8988T (cell line): ENCODE measurements around the gene OLFM1.
A peak's percentile ranks its signal among the peaks of the same experiment; 100 is the strongest.
"Not testable (repeated sequence)": the region's sequence is repeated elsewhere in the genome, so short reads cannot be mapped to it uniquely, and the experiment has no call there.

Source experiments
- DNase-seq: peaks from one replicate; pipeline ENCODE4 v3.0.0; 2011

Gene OLFM1

DNA sequence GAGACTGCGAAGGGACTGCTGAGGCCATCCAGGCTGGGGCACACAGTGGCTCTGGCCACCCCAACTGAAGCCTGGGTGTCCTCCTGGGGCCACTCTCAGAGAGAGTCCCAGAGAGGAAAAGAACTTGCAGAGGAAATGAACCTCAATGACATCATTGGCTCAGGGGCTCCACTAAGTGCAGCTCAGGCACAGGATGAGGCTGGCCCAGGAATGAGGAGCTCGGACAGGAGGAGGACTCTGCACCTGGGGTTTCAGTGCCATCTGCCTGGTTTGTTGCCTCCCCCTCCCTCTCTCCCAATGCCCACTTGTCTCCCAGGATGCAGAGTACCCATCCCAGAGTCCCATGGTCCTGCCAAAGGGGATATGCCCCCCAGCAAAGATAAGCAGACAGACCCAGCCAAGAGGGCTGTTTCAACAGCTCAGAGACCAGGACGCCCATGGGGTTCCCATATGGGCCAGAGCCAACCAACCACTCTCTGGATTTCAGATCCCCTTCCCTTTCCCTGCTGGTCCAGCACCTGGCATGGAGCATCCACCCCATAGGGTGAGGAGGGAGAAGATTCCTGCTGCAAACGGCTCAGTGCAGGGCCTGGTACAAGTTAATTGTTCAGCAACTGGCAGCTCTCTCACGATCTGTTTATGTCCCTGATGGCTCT, 26.9 kb upstream of the OLFM1 start:
- DNase-seq: no peak

- no peak for DNase-seq
Observed at GRCh38 chr9:135061441-135061840, 26.0 kb upstream of the OLFM1 start.

DNA sequence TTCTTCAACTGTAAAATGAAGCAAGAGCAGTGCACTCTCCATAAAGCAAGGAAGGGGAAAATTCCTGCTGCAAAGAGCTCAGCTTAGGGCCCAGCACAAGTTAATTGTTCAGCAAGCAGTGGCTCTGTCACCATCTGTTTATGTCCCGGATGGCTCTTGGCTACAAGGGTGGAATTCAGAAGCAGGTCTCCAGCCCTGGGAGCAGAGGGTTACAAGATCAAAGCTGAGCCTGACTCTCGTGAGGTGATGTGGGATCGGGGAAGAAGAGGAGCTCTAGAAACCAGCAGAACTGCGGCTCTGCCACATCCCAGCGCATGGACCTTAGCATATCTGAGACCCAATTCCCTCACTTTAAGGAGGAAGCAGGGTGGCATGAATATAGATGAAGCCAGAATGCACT, 25.2 kb upstream of the OLFM1 start:
- DNase-seq: no peak

DNA sequence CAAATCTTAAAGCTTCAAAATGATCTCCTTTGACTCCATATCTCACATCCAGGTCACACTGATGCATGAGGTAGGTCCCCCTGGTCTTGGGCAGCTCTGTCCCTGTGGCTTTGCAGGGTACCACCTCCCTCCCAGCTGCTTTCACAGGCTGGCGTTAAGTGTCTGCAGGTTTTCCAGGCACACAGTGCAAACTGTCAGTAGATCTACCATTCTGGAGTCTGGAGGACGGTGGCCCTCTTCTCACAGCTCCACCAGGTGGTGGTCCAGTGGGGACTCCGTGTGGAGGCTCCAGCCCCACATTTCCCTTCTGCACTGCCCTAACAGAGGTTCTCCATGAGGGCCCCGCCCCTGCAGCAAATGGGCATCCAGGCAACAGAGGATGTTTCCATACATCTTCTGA, 24.0 kb upstream of the OLFM1 start:
- not testable (repeated sequence) for DNase-seq

DNA sequence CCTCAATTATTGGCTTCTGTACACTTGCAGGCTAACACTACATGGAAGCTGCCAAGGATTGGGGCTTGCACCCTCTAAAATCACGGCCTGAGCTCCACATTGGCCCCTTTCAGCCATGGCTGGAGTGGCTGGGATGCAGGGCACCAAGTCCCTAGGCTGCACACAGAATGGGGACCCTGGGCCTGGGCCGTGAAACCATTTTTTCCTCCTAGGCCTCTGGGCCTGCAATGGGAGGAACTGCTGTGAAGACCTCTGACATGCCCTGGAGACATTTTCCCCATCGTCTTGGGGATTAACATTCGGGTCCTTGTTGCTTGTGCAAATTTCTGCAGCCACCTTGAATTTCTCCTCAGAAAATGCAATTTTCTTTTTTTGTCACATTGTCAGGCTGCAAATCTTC, 23.6 kb upstream of the OLFM1 start:
- DNase-seq: not testable (repeated sequence)

- no peak for DNase-seq
Observed at GRCh38 chr9:135065151-135065550, 22.3 kb upstream of the OLFM1 start.

- no peak for DNase-seq
Observed at GRCh38 chr9:135065804-135066203, 21.7 kb upstream of the OLFM1 start.

GRCh38 chr9:135066291-135066690, 21.2 kb upstream of the OLFM1 start:
- DNase-seq: no peak

DNA sequence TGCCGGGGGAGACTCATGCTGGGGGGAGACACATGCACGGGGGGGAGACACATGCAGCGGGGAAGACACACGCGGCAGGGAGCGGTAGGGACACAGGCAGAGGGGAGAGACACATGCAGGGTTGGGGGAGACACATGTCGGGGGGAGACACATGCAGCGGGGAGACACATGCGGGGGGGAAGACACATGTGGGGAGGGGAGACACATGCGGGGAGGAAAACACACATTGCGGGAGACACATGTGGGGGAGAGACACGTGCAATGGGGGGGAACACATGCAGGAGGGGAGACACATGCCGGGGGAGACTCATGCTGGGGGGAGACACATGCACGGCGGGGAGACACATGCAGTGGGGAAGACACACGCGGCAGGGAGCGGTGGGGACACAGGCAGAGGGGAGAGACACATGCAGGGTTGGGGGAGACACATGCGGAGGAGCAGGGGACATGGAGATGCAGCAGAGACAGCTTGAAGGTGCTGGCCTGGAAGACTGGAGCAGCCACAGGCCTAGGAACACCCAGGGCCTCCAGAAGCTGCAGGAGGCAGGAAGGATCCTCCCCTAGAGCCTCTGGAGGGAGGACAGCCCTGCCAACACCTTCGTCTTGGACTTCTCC, 20.3 kb upstream of the OLFM1 start:
- DNase-seq: no peak

GRCh38 chr9:135068776-135069415, 18.6 kb upstream of the OLFM1 start:
- DNase-seq: no peak

DNA sequence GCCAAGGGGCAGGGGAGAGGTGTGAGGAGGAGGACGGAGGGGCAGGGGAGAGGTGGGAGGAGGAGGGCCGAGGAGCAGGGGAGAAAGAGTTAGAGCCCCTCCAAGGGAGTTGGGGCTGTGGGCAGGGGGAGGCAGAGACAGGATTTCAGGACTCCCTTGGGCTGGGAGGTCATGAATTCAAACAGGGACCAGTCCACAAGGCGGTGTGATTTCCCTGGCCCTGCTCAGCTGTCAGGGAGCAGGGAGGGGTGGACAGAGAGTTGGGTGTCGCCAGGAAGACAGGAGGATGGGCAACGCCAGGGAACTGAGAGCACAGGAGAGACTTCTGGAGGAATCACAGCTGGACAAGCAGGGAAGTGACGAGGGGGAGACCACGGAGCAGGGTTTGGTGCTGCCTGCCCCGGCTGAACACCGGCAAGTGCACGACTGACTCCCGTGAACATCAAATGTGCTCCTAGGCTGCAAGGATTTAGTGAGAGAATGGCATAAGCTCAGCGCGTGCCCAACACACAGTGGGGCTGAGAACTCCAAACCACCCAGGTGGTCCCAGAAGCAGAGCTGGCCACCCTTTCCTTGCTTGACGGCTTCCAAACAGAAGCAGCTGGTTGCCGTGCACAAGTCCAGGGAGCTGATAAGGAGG, 17.8 kb upstream of the OLFM1 start:
- DNase-seq: no peak

DNA sequence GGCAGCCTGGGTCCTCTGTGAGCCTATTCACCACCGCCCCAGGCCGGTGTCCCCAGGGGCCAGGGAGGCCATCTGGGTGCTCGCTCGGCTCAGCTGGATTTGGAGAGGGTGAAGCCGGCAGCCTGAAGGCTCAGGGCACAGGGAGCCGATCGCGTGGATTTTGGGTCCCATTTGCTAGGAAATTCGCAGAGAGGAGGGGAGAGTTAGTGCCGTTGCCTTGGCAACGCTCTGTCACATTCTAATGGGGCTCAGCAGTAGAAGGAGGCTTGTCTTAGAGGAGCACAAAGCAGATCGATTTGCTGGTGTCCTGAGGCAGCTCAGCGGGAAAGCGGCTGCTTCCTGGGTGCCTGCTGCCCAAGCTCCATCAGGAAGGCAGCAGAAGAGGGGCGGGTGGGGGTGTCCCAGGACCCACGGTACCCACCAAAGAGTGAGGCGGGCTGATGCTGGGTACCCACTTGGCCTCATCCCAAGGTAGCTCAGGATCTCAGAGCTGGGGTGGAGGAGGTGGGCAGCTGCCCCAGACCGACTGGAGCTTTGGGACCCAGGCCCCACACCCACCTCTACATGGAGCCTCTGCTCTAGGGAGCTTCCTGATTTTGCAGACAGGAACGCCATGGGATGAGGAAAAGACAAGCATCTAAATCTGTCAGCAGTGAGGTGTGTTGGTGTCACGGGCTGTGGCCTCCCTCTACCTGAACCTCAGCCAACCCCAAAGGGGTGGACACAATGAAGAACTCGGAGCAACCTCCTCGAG, 17.1 kb upstream of the OLFM1 start:
- no peak for DNase-seq

GRCh38 chr9:135070964-135071735, 16.3 kb upstream of the OLFM1 start:
- DNase-seq: no peak

DNA sequence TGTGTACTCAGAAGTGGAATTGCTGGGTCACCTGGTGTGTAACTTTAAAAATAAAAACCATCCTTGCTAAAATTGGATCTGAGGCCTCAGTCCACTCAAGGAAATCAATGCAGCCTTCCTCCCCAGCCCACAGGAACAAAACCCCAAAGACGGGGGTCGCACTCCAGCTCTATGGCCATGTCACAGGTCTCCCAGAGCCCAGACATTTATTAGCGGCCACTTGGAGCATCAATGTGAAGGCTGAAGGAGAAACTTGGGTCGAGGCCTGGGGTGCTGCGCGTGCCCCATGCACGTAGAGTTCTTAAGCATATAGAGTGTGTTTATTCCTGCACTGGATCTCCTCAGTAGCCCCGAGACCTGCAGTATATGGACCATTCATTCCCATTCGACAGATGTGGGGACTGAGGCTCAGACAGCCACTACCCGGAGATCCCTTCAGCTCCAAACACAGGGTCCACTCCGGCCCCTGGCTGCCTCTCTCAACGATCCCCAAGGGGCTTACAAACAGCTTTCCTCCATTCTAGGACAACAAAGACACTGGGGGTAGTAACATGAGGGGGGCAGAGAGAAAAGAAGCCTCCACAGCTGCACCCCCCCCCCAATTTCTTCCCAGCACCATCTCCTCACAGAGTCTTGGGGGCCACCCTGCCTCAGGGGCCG, 14.3 kb upstream of the OLFM1 start:
- DNase-seq: no peak

DNA sequence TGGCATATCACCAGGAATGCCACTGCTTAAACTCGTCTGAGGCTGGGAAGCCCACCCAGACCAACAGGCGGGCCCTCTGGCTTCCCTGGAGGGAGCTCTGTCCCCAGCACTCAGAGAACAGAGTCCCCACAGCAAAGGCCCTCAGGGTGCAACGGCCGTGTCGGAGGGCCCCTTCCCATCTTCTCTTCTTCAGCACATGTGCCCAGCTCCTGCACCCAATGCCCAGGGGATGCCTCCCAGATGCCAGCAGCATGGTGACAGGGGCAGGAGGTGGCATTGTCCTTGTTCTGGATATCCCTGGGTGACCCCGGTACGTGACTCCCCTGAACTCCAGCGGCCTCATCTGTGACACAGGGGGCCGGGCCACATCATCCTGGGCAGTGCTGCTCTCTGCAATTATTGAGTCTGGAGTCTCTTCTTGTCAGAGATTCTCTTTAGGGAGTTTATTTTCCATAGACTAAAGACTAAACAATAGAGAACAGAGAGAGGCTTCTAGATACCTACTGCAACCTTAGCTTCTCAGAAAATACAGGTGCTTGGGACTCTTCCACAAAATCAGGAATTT, 13.6 kb upstream of the OLFM1 start:
- DNase-seq: no peak

GRCh38 chr9:135074354-135075233, 12.9 kb upstream of the OLFM1 start:
- DNase-seq: peak; percentile 79

- DNase-seq: no peak
Observed at GRCh38 chr9:135075234-135076142, 12.0 kb upstream of the OLFM1 start.

DNA sequence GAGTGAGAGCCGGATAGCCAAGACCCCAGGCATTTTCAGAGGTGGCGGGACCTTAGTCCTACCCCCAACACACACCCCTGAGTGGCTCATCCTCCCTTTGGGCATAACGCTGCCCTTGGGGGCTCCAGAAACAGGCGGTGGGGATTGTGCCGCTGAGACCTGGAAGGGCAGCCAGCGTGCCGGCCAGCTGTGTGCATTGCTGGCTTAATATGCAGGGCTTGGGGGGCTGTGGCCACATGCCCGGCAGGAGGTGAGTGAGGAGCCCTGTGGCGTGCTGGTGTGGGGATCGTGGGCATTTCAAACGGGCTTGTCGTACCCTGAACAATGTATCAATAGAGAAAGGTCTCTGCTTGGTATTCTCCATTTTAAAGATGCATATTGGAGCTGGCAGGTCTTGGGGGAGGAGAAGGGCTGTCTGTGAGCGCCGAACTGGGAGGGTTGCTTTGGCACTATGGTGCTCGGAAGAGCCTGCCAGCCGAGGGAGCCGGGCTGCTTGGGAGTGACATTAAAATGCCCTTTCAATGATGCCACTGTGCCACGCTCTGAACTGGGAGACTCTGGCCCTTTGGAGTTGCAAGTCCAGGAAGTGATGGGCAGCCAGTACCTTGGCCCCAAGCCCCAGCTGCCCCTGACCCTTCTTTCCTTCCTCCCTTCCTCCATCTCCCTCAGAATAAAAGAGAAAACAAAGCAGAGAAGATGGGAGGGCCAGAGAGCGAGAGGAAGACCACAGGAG, 11.2 kb upstream of the OLFM1 start:
- DNase-seq: no peak
